ENCODE results near the gene CLDN14. TPM values are rescaled to one million over a fixed set of nuclear protein-coding genes. Genes with fewer than 3 reads are reported as not detected.

Gene CLDN14
- total RNA-seq, 1 experiment from 2014 or later: not detected

DNA sequence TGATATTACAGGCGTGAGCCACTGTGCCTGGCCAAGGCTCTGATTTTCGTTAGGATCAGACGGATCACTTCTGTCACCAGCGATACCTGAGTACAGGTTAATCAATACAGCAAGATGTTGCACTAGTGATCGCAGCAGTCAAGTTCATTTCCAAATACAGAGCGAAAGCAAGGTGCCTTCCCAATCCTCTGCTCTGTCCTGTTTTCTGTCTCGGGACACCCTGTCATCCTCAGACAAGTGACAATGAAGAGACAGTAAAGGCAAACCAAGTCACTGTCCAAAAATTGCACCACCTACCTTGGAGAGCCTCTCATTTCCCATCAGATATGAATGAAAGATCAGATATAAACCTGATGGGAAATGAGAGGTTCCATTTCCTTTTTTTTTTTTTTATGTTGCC, 5.6 kb upstream of the CLDN14 start:
- ChIA-PET POLR2A (no interaction called here), CTCF (no interaction called here)

GRCh38 chr21:36483095-36483494, 3.2 kb upstream of the CLDN14 start:
- TF ChIP-seq, protein P1, sequence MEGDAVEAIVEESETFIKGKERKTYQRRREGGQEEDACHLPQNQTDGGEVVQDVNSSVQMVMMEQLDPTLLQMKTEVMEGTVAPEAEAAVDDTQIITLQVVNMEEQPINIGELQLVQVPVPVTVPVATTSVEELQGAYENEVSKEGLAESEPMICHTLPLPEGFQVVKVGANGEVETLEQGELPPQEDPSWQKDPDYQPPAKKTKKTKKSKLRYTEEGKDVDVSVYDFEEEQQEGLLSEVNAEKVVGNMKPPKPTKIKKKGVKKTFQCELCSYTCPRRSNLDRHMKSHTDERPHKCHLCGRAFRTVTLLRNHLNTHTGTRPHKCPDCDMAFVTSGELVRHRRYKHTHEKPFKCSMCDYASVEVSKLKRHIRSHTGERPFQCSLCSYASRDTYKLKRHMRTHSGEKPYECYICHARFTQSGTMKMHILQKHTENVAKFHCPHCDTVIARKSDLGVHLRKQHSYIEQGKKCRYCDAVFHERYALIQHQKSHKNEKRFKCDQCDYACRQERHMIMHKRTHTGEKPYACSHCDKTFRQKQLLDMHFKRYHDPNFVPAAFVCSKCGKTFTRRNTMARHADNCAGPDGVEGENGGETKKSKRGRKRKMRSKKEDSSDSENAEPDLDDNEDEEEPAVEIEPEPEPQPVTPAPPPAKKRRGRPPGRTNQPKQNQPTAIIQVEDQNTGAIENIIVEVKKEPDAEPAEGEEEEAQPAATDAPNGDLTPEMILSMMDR (IDR thresholded peaks at IDR 0.05; ENCODE audit: unreplicated experiment): no peak
- Mint-ChIP-seq H3K4me3 (ENCODE audit: unreplicated experiment) (no peak overlapping the region), H3K36me3 (ENCODE audit: insufficient read depth, unreplicated experiment) (no peaks in the 10 kb centered on the region), H3K27me3 (ENCODE audit: insufficient read depth, unreplicated experiment) (no peaks in the 10 kb centered on the region), H3K4me1 (ENCODE audit: insufficient read depth, unreplicated experiment) (peaks cover 10% of the 10 kb centered on the region), H3K27ac (ENCODE audit: low read depth, unreplicated experiment) (no peak overlapping the region), H3K9me3 (ENCODE audit: unreplicated experiment) (no peaks in the 10 kb centered on the region)
- BruUV-seq (replicated peaks): no TSS peak
- intact Hi-C loops (cut with micrococcal nuclease): no loop called here
- no peak for DNase-seq (ENCODE audit: unreplicated experiment)
- ChIA-PET CTCF (interaction anchor here (0.6 kb wide), 1 partner anchor 21 kb away, joined by 4 read pairs; no protein-coding TSS in a partner anchor), POLR2A (no interaction called here)

More for the DNA sequence above, 5.6 kb upstream of the CLDN14 start:
- Mint-ChIP-seq H3K27ac (ENCODE audit: low read depth, unreplicated experiment) (no peak overlapping the region), H3K4me3 (ENCODE audit: unreplicated experiment) (no peak overlapping the region), H3K36me3 (ENCODE audit: insufficient read depth, unreplicated experiment) (no peaks in the 10 kb centered on the region), H3K27me3 (ENCODE audit: insufficient read depth, unreplicated experiment) (no peaks in the 10 kb centered on the region), H3K9me3 (ENCODE audit: unreplicated experiment) (no peaks in the 10 kb centered on the region), H3K4me1 (ENCODE audit: insufficient read depth, unreplicated experiment) (peaks cover 7% of the 10 kb centered on the region)
- intact Hi-C loops (cut with micrococcal nuclease): no loop called here
- TF ChIP-seq, protein P1 (IDR thresholded peaks at IDR 0.05; ENCODE audit: unreplicated experiment): no peak
- BruUV-seq (replicated peaks): no TSS peak
- DNase-seq (ENCODE audit: unreplicated experiment): no peak

DNA sequence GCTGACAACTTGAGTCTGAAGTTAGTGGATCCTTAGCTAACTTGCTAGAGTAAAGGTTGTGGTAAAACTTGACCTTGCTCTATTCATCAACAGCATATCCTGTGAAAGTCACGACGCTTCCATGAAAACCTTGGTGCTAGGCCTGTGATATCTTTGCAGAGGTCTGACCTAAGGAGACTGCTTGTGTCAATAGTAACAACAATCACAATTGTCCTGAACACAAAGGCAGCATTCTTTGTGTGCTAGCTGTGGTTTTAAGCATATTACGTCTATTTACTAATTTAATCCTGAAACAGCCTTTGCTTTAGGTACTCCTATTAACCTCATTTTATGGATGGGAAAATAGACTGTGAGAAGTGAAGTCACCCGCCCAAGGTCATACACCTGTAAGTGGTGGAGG, 2.8 kb upstream of the CLDN14 start:
- H3K4me3 Mint-ChIP-seq (ENCODE audit: unreplicated experiment): no peak overlapping the region
- no TSS peak for BruUV-seq (replicated peaks)
- DNase-seq (ENCODE audit: unreplicated experiment): no peak
- H3K9me3 Mint-ChIP-seq (ENCODE audit: unreplicated experiment): no peaks in the 10 kb centered on the region
- H3K27me3 Mint-ChIP-seq (ENCODE audit: insufficient read depth, unreplicated experiment): no peaks in the 10 kb centered on the region
- POLR2A ChIA-PET: no interaction called here
- TF ChIP-seq, protein P1 (IDR thresholded peaks at IDR 0.05; ENCODE audit: unreplicated experiment): no peak
- CTCF ChIA-PET: interaction anchor here (0.6 to 0.8 kb wide), 2 partner anchors 21 to 186 kb away, joined by 4 read pairs; no protein-coding TSS in a partner anchor
- peaks cover 6% of the 10 kb centered on the region for H3K4me1 Mint-ChIP-seq (ENCODE audit: insufficient read depth, unreplicated experiment)
- no peak overlapping the region for H3K27ac Mint-ChIP-seq (ENCODE audit: low read depth, unreplicated experiment)
- no peaks in the 10 kb centered on the region for H3K36me3 Mint-ChIP-seq (ENCODE audit: insufficient read depth, unreplicated experiment)
- intact Hi-C loops (cut with micrococcal nuclease): no loop called here

- POLR2A ChIA-PET: no interaction called here
- intact Hi-C loops (cut with micrococcal nuclease): no loop called here
- TF ChIP-seq, protein P1 (IDR thresholded peaks at IDR 0.05; ENCODE audit: unreplicated experiment): no peak
- DNase-seq (ENCODE audit: unreplicated experiment): no peak
- Mint-ChIP-seq H3K27me3 (ENCODE audit: insufficient read depth, unreplicated experiment) (no peaks in the 10 kb centered on the region), H3K4me1 (ENCODE audit: insufficient read depth, unreplicated experiment) (peaks cover 6% of the 10 kb centered on the region), H3K9me3 (ENCODE audit: unreplicated experiment) (no peaks in the 10 kb centered on the region), H3K36me3 (ENCODE audit: insufficient read depth, unreplicated experiment) (peaks cover 4% of the 10 kb centered on the region), H3K4me3 (ENCODE audit: unreplicated experiment) (no peak overlapping the region), H3K27ac (ENCODE audit: low read depth, unreplicated experiment) (no peak overlapping the region)
- CTCF ChIA-PET: interaction anchor here (0.8 kb wide), 1 partner anchor 186 kb away, joined by 4 read pairs; no protein-coding TSS in a partner anchor
- no TSS peak for BruUV-seq (replicated peaks)
Measured at GRCh38 chr21:36482181-36482580, 2.3 kb upstream of the CLDN14 start.
